Measurements from ENCODE around the gene GBX2. TPM values are rescaled to one million over a fixed set of nuclear protein-coding genes. Genes with fewer than 3 reads are reported as not detected.
A peak's percentile ranks its signal among the peaks of the same experiment; 100 is the strongest.

GBX2 gene
- total RNA-seq, 1 donor from 2014 or later, result 1.8 TPM

DNA sequence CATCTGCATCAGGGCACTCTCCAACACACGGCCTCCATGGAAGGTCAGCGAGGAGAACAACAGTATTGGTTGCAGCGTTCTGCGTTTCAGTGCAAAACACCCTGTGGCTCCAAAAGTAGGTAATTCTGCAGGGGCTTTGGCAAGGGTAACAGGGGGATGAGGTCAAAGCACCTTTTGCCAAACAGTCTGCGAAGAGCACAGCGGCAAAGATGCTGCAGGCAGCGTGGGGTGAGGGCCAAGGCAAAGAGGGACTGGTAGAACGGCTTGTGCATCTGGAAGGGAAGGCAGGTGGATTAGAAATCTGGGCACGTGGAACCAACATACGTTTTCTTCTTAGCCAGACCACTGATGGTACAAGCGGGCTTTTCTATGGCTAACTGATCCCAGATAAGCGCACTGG lies 26.6 kb upstream of the GBX2 start:
- Histone ChIP-seq H3K9me3 (ENCODE audit: insufficient read depth, low read depth, low read length) (no peaks in the 10 kb centered on the region), H3K4me3 (ENCODE audit: insufficient read depth, low read depth, low read length) (no peak overlapping the region), H3K9ac (ENCODE audit: low read length) (no peak overlapping the region), H3K4me1 (ENCODE audit: insufficient read depth, low read length) (no peaks in the 10 kb centered on the region), H3K4me2 (ENCODE audit: low read length) (no peak overlapping the region), H3K27me3 (ENCODE audit: insufficient read depth, low read length) (no peaks in the 10 kb centered on the region), H3K79me2 (ENCODE audit: insufficient read depth, low read length) (no peaks in the 10 kb centered on the region), H4K20me1 (ENCODE audit: insufficient read depth, low read length) (no peaks in the 10 kb centered on the region), H2AFZ (ENCODE audit: low read depth, low read length) (no peak overlapping the region), H3K27ac (ENCODE audit: low read depth, low read length) (no peak overlapping the region), H3K36me3 (ENCODE audit: insufficient read depth, low read length) (no peaks in the 10 kb centered on the region)
- Mint-ChIP-seq H3K27ac (ENCODE audit: unreplicated experiment) (no peak overlapping the region), H3K27me3 (ENCODE audit: low read depth, unreplicated experiment) (peaks cover 9% of the 10 kb centered on the region), H3K4me3 (ENCODE audit: unreplicated experiment) (no peak overlapping the region), H3K4me1 (ENCODE audit: low read depth, unreplicated experiment) (no peaks in the 10 kb centered on the region), H3K9me3 (ENCODE audit: unreplicated experiment) (no peaks in the 10 kb centered on the region), H3K36me3 (ENCODE audit: low read depth, unreplicated experiment) (no peaks in the 10 kb centered on the region)
- DNase-seq (ENCODE audit: low read depth), result no peak
- TF ChIP-seq, protein P1, sequence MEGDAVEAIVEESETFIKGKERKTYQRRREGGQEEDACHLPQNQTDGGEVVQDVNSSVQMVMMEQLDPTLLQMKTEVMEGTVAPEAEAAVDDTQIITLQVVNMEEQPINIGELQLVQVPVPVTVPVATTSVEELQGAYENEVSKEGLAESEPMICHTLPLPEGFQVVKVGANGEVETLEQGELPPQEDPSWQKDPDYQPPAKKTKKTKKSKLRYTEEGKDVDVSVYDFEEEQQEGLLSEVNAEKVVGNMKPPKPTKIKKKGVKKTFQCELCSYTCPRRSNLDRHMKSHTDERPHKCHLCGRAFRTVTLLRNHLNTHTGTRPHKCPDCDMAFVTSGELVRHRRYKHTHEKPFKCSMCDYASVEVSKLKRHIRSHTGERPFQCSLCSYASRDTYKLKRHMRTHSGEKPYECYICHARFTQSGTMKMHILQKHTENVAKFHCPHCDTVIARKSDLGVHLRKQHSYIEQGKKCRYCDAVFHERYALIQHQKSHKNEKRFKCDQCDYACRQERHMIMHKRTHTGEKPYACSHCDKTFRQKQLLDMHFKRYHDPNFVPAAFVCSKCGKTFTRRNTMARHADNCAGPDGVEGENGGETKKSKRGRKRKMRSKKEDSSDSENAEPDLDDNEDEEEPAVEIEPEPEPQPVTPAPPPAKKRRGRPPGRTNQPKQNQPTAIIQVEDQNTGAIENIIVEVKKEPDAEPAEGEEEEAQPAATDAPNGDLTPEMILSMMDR (IDR thresholded peaks at IDR 0.05; ENCODE audit: insufficient read depth, low read depth, low read length), result no peak
- no peak for TF ChIP-seq EZH2 (IDR thresholded peaks at IDR 0.05; ENCODE audit: insufficient read depth, low read length)
- no peak for FAIRE-seq

DNA sequence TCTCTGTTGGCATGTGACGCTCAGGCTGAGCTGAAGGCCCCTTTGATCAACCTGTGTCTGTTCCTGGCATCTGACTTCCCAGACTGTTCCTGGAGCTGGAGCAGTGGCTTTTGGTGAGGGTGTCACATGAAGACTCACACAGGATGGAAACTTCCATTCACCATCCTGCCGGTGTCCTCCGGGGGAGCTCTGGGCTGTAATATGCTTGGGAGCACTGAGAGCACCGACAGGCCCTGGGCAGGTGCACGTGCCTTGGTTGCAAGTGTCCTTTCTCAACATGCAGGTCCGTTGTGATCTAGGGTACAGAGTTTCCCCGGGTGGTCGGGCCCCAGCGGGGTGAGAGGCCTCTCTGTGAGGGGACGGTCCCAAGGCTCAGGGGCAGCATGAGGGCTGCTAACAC lies 24.8 kb upstream of the GBX2 start:
- H3K4me1 ChIP-seq (ENCODE audit: insufficient read depth, low read length), result no peaks in the 10 kb centered on the region
- Mint-ChIP-seq H3K9me3 (ENCODE audit: unreplicated experiment) (no peaks in the 10 kb centered on the region), H3K27me3 (ENCODE audit: low read depth, unreplicated experiment) (peaks cover 9% of the 10 kb centered on the region), H3K4me1 (ENCODE audit: low read depth, unreplicated experiment) (no peaks in the 10 kb centered on the region), H3K36me3 (ENCODE audit: low read depth, unreplicated experiment) (no peaks in the 10 kb centered on the region), H3K27ac (ENCODE audit: unreplicated experiment) (no peak overlapping the region), H3K4me3 (ENCODE audit: unreplicated experiment) (no peak overlapping the region)
- DNase-seq (ENCODE audit: low read depth) (no peak), FAIRE-seq (no peak)
- no peak overlapping the region for H3K4me3 ChIP-seq (ENCODE audit: insufficient read depth, low read depth, low read length)
- no peak overlapping the region for H3K9ac ChIP-seq (ENCODE audit: low read length)
- no peaks in the 10 kb centered on the region for H3K79me2 ChIP-seq (ENCODE audit: insufficient read depth, low read length)
- no peak overlapping the region for H3K4me2 ChIP-seq (ENCODE audit: low read length)
- H3K9me3 ChIP-seq (ENCODE audit: insufficient read depth, low read depth, low read length), result no peaks in the 10 kb centered on the region
- TF ChIP-seq EZH2 (IDR thresholded peaks at IDR 0.05; ENCODE audit: insufficient read depth, low read length), result no peak
- TF ChIP-seq, protein P1 (IDR thresholded peaks at IDR 0.05; ENCODE audit: insufficient read depth, low read depth, low read length), result no peak
- no peak overlapping the region for H3K27ac ChIP-seq (ENCODE audit: low read depth, low read length)
- no peaks in the 10 kb centered on the region for H4K20me1 ChIP-seq (ENCODE audit: insufficient read depth, low read length)
- no peaks in the 10 kb centered on the region for H3K27me3 ChIP-seq (ENCODE audit: insufficient read depth, low read length)
- H3K36me3 ChIP-seq (ENCODE audit: insufficient read depth, low read length), result no peaks in the 10 kb centered on the region
- no peak overlapping the region for H2AFZ ChIP-seq (ENCODE audit: low read depth, low read length)

DNA sequence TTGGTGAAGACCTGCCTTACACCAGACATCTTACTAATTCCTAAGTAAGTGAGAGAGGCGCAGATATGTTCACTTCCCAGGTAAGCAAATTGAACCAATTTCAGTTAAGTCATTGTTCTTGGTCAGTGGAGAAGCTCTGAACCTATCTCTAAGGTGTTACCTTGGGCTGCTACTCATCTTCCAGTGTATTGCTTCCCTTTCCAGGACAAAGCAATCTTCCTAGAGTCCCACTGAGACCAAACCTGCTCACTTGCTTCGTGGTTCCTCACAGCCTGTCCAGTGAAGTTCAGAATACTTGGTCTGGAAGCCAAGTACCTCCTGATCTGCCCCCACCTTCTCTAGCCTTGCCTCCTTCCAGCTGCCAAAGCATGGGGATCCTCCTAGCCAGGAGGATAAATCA lies 22.5 kb upstream of the GBX2 start:
- Histone ChIP-seq H3K27ac (ENCODE audit: low read depth, low read length) (no peak overlapping the region), H3K4me2 (ENCODE audit: low read length) (no peak overlapping the region), H4K20me1 (ENCODE audit: insufficient read depth, low read length) (no peaks in the 10 kb centered on the region), H3K9me3 (ENCODE audit: insufficient read depth, low read depth, low read length) (no peaks in the 10 kb centered on the region), H3K79me2 (ENCODE audit: insufficient read depth, low read length) (no peaks in the 10 kb centered on the region), H3K4me1 (ENCODE audit: insufficient read depth, low read length) (no peaks in the 10 kb centered on the region), H3K36me3 (ENCODE audit: insufficient read depth, low read length) (no peaks in the 10 kb centered on the region), H3K27me3 (ENCODE audit: insufficient read depth, low read length) (no peaks in the 10 kb centered on the region), H3K9ac (ENCODE audit: low read length) (no peak overlapping the region), H3K4me3 (ENCODE audit: insufficient read depth, low read depth, low read length) (no peak overlapping the region), H2AFZ (ENCODE audit: low read depth, low read length) (no peak overlapping the region)
- Mint-ChIP-seq H3K36me3 (ENCODE audit: low read depth, unreplicated experiment) (no peaks in the 10 kb centered on the region), H3K4me1 (ENCODE audit: low read depth, unreplicated experiment) (no peaks in the 10 kb centered on the region), H3K27ac (ENCODE audit: unreplicated experiment) (peak overlapping the region; percentile 18), H3K27me3 (ENCODE audit: low read depth, unreplicated experiment) (peaks cover 9% of the 10 kb centered on the region), H3K9me3 (ENCODE audit: unreplicated experiment) (peaks cover 4% of the 10 kb centered on the region), H3K4me3 (ENCODE audit: unreplicated experiment) (no peak overlapping the region)
- TF ChIP-seq, protein P1 (IDR thresholded peaks at IDR 0.05; ENCODE audit: insufficient read depth, low read depth, low read length), result no peak
- no peak for DNase-seq (ENCODE audit: low read depth)
- no peak for FAIRE-seq
